GM21367 (cell line): ENCODE results near the gene MYOF.
"Not testable (repeated sequence)": the region's sequence is repeated elsewhere in the genome, so short reads cannot be mapped to it uniquely, and the experiment has no call there.

Source experiments
- ATAC-seq: cut with Tn5 transposase; IDR thresholded peaks from one replicate; pipeline ENCODE4 v1.9.1; 2021; ENCODE audit not compliant: unreplicated experiment

Gene MYOF

GRCh38 chr10:93352638-93353383 is 129.3 kb downstream of the MYOF start:
- ATAC-seq = no peak

- ATAC-seq = no peak
These were observed 135.4 kb downstream of the MYOF start for GRCh38 chr10:93346694-93347093.

- ATAC-seq = no peak
These were observed 136.0 kb downstream of the MYOF start for GRCh38 chr10:93346108-93346507.

- no peak for ATAC-seq
These were observed 137.4 kb downstream of the MYOF start for GRCh38 chr10:93344691-93345090.

- ATAC-seq = no peak
These were observed 139.2 kb downstream of the MYOF start for GRCh38 chr10:93342921-93343320.

GRCh38 chr10:93342366-93342765 is 139.8 kb downstream of the MYOF start:
- no peak for ATAC-seq

- ATAC-seq = no peak
These were observed 144.8 kb downstream of the MYOF start for GRCh38 chr10:93337309-93337721.

DNA sequence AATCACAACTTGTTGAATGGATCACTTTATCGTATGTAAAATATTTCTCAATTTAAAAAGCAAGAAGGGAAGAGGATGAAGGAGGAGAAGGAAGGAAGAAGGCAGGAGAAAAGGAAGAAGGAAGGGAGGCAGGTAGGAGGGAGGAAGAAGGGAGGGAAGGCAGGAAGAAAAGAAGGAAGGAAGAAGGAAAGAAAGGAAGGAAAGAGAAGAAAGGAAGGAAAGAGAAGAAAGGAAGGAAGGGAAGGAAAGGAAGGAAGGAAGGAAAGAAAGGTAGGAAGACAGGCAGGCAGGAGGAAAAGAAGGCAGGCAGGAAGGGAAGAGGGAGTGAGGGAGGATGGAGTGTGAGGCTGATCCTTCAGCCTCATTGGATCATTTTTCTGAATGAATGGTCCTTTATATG is 145.5 kb downstream of the MYOF start:
- no peak for ATAC-seq

DNA sequence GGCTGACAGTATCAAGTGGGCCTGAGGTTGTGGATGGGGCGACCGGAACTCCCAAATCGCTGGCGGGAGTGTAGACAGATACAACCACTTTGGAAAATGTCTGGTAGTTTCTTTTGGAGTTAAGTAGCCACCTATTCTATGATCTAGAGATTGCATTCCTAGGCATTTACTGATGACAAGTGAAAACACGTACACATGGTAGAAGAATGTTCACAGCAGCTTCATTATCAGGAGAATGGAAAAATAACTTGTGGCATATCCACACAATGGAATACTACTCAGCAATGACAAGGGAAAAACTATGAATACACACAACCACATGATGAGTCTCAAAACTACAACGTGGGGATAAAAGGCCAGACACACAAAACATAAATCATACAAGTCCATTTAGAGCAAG is 146.0 kb downstream of the MYOF start:
- no peak for ATAC-seq

GRCh38 chr10:93334901-93335327 is 147.2 kb downstream of the MYOF start:
- no peak for ATAC-seq

DNA sequence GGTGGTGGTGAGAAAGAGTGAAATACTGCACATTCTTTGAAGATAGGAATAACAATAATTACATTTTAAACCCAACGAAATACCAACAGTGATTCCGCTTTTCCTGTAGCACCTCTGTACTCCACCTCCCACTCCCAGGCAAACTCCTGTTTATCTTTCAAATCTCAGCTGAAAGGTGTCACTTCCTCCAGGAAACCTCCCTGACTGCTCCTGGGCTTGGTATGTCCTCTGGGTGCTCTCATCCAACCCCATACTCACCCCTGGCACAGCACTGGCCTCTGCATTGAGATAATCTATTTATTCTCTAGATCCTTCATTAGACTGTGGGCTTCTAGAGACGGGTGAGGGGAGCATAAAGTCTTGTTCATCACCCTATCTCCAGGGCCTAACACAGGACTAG is 148.0 kb downstream of the MYOF start:
- ATAC-seq = no peak

DNA sequence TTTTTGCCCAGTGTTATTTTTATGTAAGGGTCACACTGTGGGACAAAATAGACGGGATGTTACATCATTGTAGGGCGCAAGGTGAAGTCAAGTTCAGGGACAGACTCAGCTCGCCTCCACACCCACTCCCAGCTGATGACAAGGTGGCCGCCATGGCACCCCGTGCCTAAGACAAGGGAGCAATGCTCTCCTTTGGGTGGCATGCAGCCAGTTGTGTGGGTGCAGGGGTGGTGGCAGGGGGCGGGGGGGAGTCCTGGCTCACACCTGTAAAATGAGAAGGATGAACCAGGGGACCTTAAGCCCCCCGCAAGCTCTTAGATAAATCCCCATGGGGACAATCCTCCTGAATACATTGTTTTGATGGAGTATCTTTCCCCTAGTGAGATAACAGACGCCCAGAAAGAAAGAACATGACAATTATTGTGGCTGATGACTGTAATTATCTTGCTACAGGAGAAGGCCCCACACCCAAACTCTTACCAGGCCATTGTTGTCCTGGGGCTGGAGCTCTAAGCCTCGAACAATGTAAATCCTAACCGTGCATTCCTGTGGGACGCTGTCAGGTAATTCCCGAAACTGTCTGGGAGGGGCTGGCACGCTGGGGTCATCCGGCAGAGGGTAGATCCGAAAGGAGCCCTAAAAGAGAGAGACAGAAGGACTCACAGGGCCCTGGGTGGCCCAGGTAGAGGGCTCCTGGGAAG is 148.7 kb downstream of the MYOF start:
- no peak for ATAC-seq

DNA sequence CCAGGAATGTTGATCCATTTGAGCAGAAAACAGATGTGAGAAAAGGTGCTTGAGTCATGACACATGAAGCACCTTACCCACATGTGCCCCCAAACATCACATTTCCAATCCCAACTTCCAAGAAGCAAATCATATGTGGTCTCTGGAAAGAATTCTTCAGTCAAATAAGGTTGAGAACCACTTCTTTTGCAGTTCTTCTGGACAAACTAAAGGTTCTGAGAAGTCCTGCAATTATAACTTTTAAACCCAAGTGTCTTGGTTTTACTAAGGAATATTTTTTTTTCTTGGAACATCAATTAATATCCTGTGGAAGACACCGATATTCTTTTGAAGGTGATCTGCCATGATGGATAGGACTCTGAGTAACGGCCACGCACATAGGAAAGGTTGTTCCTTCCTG is 151.3 kb downstream of the MYOF start:
- no peak for ATAC-seq

DNA sequence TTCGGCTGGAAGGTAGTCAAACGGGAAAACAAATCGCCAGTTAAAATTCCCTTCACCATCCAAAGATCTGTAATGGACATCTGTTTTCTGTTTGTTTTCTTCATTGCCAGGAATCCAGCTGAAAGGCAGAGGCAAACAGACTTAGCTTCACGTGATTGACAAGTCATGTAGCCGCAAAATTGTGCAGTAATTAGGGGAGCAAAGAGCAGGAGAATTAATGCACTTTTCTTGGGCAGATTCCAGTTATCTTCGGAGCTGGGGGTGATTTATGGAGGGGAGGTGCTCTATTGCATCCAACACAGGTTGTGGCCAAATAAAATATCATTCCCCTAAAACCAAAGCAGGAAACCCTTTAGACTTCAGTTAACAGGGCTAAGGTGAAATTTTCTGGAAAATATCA is 162.2 kb downstream of the MYOF start:
- ATAC-seq = no peak

- no peak for ATAC-seq
These were observed 163.0 kb downstream of the MYOF start for GRCh38 chr10:93319096-93319495.

- ATAC-seq = no peak
These were observed 166.9 kb downstream of the MYOF start for GRCh38 chr10:93315246-93315645.

DNA sequence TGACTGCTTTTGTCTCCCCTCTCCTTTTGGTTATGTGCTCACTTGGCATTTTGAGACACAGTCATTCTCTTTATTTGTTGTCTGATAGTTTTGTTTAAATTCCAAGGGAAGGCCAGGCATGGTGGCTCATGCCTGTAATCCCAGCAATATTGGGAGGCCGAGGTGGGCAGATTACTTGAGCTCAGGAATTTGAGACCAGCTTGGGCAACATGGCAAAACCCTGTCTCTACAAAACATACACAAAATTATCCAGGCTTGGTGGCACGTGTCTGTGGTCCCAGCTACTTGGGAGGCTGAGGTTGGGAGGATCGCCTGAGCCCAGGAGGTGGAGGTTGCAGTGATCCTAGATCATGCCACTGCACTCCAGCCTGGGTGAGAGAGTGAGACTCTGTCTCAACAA is 167.5 kb downstream of the MYOF start:
- ATAC-seq = not testable (repeated sequence)

GRCh38 chr10:93313798-93314197 is 168.3 kb downstream of the MYOF start:
- ATAC-seq = no peak

- ATAC-seq = no peak
These were observed 173.1 kb downstream of the MYOF start for GRCh38 chr10:93309062-93309461.

DNA sequence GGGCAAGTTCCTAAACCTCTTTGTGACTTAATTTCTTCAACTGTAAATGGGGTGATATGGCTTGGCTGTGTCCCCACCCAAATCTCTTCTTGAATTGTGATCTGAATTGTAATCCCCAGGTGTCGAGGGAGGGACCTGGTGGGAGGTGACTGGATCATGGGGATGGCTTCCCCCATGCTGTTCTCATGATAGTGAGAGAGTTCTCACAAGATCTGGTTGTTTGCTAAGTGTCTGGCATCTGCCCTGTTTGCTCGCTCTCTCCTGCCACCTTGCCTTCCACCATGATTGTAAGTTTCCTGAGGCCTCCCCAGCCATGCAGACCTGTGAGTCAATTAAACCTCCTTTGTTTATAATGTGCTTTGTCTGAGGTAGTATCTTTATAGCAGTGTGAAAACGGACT is 177.0 kb downstream of the MYOF start:
- ATAC-seq = no peak

DNA sequence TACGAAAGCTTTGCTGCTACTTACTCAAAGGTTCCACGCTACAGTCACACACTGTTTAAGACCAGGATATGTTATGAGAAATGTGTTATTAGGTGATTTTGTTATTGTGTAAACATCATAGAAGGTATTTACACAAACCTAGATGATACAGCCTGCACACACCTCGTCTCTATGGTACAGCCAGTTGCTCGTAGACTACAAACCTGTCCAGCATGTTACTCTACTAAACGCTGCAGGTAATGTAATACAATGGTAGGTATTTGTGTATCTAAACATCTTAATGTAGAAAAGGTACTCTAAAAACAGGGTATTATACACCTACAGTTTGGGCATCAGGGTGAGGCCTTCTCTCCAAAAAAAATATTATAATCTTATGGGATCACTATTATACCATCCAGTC is 181.2 kb downstream of the MYOF start:
- no peak for ATAC-seq

DNA sequence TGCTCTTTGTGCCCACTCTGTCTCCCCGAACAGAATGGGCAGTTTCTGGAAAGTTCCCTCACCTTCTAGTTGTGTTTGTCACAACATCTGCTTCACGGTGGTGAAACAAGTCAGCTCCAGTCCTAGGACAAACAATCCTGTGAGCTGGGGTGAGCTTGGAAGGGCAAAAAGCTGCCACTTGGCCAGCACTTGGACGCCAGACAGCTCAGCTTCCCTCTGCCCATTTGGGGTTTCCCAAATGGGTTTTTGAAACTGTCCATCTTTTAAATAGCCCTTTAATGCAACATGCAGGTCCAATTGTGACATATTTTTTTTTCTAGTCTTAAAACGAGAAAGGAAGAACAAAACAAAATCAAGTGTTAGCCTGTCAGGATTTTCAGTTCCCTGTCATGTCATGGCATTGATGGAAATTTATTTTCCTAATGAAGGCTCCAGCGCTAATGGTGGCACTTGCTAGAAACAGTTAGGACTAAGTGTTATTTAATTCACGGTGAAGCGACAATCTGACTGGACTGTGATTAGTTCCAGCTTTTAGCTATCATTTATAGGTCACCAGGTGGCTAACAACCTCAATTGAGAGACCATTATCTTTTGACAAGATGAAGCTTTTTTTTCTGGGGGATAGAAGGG is 181.7 kb downstream of the MYOF start:
- no peak for ATAC-seq
